T47D (cell line): Measurements from ENCODE around the gene DNM3.

ENCODE experiments used
- DNase-seq, 2 experiments: peaks; one replicate each; pipeline versions ENCODE4 v3.0.0 to v3.0.0-alpha.2; 2011 to 2012; ENCODE audit warnings: low read depth in 1 of 2, low spot score in 1 of 2
- JUND ChIP-seq: IDR thresholded peaks from 2 replicates; pipeline ENCODE4 v1.6.1; 2012; ENCODE audit warnings: low read depth
- in situ Hi-C: cut with HindIII; loops from 2 replicates; pipeline ENCODE4 v1.10.0; 2016; ENCODE audit warnings: low sequenced_read_pairs, low pct_unique_long_range_greater_than_20kb

DNM3 gene

DNA sequence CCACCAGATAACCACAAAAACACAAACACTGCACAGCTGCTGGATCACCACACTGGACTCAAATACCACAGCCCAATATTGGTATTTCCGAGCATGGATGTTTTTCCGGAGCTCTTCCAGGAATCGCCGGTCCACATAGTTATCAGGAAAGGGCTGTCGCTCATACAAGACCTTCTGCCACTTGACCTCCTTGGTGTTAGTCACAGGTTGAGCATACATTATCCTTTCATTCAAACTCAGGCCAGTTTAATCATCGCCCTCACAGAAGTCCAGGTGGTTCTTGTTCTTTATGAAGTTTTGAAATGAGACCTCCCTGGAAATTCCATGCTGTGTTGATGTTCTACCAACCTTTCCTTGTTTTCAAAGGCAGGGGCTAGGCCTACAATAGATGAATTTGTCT is 601.1 kb downstream of the DNM3 start:
- no peak for TF ChIP-seq JUND
- no peak for DNase-seq
- in situ Hi-C loops: no loop called here

DNA sequence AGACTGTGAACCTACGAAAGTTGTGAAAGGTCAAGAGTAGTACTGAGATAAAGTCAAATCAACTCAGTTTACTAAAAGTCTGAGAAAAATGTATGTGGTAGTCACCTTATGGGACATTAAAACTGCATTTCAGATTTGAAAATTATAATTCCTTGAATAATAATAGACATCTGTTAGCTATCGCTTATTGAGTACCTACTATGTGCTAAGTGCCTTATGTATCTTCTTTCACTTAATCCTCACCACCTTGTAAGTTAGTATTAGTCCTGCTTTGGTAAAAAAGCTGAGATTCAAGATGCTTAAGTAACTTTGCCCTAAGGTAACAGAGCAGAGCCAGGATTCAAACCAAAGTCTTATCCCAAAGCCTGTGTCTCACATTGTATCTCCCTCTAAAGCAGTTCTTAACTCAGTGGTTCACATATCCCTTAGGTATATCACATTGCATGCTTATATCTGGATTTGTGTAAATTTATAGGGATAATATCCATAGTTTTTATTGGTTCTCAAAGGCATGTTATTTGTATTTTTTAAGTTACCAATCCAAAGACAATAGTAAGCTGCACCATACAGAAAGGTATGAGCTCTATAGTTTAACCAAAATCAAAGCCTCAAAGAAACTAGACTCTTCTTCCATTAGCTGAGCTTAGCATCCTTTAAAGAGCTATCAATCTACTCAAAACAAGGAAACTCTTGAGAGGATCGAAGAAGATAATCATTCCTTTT is 601.7 kb downstream of the DNM3 start:
- no peak for DNase-seq
- TF ChIP-seq JUND: no peak
- in situ Hi-C loops: no loop called here

GRCh38 chr1:172443666-172444453 is 602.6 kb downstream of the DNM3 start, which contains the start of gene PIGC:
Gene PIGC (minus strand): TSS chr1:172444069. CDS start chr1:172442622, 1,447 bp downstream.
- peak; percentile 89 for DNase-seq
- TF ChIP-seq JUND: no peak
- in situ Hi-C loops: no loop called here

DNA sequence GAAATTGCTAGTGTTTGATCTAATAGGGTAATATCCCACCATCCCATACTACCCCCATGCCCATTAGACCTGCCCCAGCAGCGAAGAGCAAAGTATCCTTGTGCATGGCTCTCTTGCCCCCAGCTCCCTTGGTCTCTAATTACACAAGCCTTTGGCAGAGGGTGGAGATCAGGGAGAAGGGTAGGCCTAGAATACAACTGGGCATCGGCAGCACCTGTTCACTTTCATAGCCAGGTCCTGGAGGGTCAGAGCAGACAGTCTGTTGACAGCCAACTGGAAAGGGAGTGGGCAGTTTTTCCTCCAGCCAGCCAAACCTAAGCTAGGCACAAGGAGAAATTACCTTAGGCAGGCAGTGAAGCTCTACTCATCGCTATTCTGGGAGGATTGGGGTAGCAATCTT is 605.2 kb downstream of the DNM3 start:
- TF ChIP-seq JUND: no peak
- in situ Hi-C loops: no loop called here
- DNase-seq: no peak

DNA sequence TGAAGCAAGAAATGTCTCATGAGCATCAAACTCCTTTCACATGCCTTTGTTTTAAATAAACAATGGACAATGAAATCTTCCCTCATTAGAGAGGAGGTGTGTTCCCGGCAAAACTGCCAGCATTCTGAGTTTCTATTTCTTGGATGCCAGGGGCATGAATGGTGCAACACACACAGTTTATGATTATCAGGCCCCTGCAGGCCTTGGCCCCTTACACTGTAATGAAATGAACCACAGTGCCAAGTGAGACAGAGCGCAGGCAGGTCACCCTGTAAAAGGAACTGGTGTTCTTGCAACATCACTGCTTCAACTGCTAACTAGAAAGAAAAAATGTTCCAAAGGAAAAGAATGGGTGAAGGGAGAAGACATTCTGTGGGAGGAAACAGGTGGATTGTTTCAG is 606.3 kb downstream of the DNM3 start:
- no peak for DNase-seq
- TF ChIP-seq JUND: no peak
- in situ Hi-C loops: no loop called here

DNA sequence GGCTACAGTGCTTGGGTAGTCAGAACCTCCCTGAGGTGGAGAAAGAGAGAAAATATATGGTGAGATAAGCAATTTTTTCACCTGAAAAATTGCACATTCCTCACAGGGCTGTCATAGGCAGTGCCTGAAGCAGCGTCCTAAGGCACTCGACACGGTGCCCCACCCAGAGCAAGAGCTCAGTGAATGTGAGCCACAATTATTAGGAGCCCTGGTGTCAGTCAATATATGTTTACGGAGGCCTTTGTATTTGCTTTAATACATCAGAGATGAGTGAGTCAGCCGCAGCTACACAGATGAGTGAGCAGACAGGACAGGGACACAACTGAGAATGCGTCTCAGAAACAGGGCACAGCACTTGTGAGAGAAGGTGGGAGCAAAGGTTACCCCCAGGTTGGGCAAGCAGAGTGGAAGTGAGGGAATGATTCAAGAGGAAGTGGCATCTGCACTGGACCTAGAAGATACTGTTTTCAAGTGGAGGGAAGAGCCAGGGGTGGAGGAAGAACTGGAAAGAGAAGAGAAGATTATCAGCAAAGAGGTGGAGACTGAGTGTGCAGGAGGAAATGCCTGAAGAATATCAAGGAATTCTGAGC is 607.8 kb downstream of the DNM3 start:
- in situ Hi-C loops: no loop called here
- no peak for TF ChIP-seq JUND
- no peak for DNase-seq

- in situ Hi-C loops: no loop called here
- DNase-seq: peak; percentile 47 to 83
Observed at GRCh38 chr1:172449585-172450523, 608.6 kb downstream of the DNM3 start.

DNA sequence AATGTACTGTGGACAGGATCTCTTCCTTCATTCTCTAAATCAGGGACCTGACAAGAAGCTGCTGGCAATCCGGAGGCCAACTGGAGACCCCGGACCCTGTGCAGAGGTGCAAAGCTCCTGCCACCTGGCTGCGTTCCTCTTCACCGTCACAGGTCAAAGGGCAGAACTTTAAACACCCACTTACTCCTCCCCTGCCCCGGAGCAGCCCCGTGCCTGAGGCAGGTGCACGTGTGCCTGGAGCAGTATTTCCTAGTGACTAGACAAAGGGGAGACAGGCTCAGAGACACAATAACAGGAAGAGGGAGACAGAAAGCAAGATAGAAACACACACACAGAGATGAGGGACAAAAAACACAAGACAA is 609.2 kb downstream of the DNM3 start:
- in situ Hi-C loops: no loop called here
- TF ChIP-seq JUND: no peak
- no peak for DNase-seq

More at GRCh38 chr1:172449585-172450523, 608.6 kb downstream of the DNM3 start:
- no peak for TF ChIP-seq JUND

- no peak for TF ChIP-seq JUND
- in situ Hi-C loops: no loop called here
- DNase-seq: no peak
Observed at GRCh38 chr1:172451002-172451443, 609.7 kb downstream of the DNM3 start.

DNA sequence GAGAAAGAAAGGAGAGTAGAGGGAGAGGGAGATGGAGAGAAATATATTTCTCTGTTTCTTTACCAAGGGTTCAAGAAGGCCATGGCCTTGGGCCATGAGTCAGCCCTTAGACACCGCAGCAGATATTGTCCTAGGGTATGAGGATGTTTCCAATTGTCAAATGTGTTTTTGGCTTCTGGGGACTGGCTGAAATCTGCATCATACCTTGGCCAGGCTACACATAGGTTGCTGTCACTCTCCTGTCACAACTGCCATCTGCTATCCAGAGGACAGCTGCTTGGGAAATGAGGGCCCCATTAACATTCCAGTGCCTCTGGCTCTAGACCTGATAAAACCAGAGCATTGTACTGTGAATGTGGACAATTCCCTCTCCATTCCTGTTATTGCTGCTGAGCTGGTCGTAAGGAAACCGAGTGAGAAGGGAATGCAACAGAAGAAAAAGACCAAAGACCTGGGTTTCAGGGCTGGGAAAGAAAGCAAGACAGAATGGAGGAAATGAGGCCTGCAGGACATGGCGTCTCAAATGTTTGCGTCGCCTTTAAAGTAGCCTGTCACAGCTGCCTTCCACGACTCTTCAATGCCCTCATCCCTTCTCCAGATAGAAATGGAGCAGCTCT is 611.3 kb downstream of the DNM3 start:
- TF ChIP-seq JUND: no peak
- in situ Hi-C loops: no loop called here

GRCh38 chr1:172453153-172453545 is 611.9 kb downstream of the DNM3 start:
- in situ Hi-C loops: no loop called here
- TF ChIP-seq JUND: no peak
- no peak for DNase-seq

More for the DNA sequence above, 611.3 kb downstream of the DNM3 start:
- no peak for DNase-seq

- no peak for DNase-seq
- in situ Hi-C loops: no loop called here
- TF ChIP-seq JUND: no peak
Observed at GRCh38 chr1:172453607-172454006, 612.3 kb downstream of the DNM3 start.
